Activated T-helper 2 cell treated with anti-CD3 and anti-CD28 coated beads, Interferon-gamma antibody, Interleukin-2, Interleukin-4, amounts not matched to agents 10 μg/mL and 5 μg/mL and 100 μg/mL, durations not matched to agents 14 hours and 24 hours and 36 hours (primary cell): ENCODE results near the gene GNG14. TPM values are rescaled to one million over a fixed set of nuclear protein-coding genes. Genes with fewer than 3 reads are reported as not detected.
"Not testable (repeated sequence)": the region's sequence is repeated elsewhere in the genome, so short reads cannot be mapped to it uniquely, and the experiment has no call there.

Experiments used
- DNase-seq: peaks from one replicate; pipeline ENCODE4 v3.0.0; 2021; ENCODE audit warnings: low spot score
- H3K27ac Mint-ChIP-seq: one replicate; pipeline ENCODE4 v1.8.0; 2021; ENCODE audit warnings: mixed read lengths
- H3K27me3 Mint-ChIP-seq: one replicate; pipeline ENCODE4 v1.8.0; 2021; ENCODE audit warnings: low read depth, mixed read lengths
- H3K36me3 Mint-ChIP-seq: one replicate; pipeline ENCODE4 v1.8.0; 2021; ENCODE audit warnings: low read depth, mixed read lengths
- H3K4me1 Mint-ChIP-seq: one replicate; pipeline ENCODE4 v1.8.0; 2021; ENCODE audit warnings: low read depth, mixed read lengths
- H3K4me3 Mint-ChIP-seq: one replicate; pipeline ENCODE4 v1.8.0; 2021; ENCODE audit warnings: low read depth, mild to moderate bottlenecking, moderate library complexity, mixed read lengths
- H3K9me3 Mint-ChIP-seq: one replicate; pipeline ENCODE4 v1.8.0; 2021; ENCODE audit warnings: mixed read lengths
- intact Hi-C: fragments of 100-400 bp; cut with micrococcal nuclease; formaldehyde crosslinking; loops from one replicate; pipeline ENCODE4 v1.15.1; 2023
- total RNA-seq: library from RNA; stranded (reverse); gene quantifications from 2 replicates; pipeline ENCODE4 v1.2.3, GENCODE V29; 2022

Gene GNG14
- total RNA-seq, 1 donor from 2014 or later, result not detected

DNA sequence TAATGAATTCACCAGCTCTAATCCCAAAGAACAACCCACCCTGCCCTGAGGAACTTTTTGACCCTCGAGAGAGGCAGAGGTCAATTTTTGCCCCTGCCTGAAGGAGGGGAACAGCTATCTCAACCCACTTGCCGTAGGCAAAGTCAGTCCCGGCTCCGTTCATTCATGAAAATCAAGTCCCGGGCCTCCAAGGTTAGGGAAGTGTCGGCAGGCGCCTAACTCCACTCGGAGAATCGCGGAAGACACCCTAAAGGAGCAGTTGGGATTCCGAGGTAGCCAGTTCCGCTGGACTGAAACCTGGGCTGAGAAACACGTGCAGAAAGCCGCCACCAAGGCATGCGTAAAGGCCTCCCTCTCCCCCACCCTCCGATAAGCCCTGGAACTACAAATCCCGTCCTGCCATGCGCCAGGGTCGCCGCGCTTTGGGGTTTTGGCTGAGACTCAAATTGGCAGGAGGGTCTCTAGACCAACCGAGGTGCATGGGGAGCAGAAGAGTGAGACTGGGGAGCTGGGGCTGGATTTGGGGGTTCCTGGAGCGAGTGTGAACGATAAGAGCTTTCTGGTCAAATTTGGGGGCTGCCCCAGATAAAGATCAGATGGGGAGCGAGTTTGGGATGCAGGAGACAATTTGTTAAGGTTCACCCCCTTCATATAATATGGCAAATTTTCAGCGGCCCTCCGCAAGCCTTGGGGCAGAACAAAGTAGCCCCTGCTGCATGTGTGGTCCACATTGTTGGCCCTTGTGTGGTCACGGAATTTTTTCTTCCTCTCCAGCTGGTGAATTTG lies 36.0 kb downstream of the GNG14 start, which contains the start of gene TNPO2:
Gene TNPO2, minus strand, starts transcription at position 292 of the 786 bp plus-strand sequence. CDS start 2,955 bp downstream, outside the sequence.
- peaks cover 55% of the 10 kb centered on the region for H3K36me3 Mint-ChIP-seq
- peak; percentile 69 for DNase-seq
- H3K4me1 Mint-ChIP-seq, result peaks cover 17% of the 10 kb centered on the region
- H3K27me3 Mint-ChIP-seq, result no peaks in the 10 kb centered on the region
- H3K9me3 Mint-ChIP-seq, result no peaks in the 10 kb centered on the region
- peak within 1 kb of the TSS; percentile 90 for H3K27ac Mint-ChIP-seq
- intact Hi-C loops, result loop anchor here (1.0 to 5.0 kb wide), 3 partner anchors 9 to 1632 kb away; partner anchors contain the start of genes ZNF490 and ZNF791
- H3K4me3 Mint-ChIP-seq, result peak within 1 kb of the TSS; percentile 92

DNA sequence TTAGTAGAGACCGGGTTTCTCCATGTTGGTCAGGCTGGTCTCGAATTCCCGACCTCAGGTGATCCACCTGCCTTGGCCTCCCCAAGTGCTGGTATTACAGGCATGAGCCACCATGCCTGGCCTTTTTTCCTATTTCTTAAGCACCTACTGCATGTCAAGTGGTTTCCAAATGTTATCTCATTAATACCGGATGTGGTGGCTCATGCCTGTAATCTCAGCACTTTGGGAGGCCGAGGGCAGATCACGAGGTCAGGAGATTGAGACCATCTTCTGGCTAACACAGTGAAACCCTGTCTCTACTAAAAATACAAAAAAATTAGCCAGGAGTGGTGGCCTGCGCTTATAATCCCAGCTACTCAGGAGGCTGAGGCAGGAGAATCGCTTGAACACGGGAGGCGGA lies 37.8 kb downstream of the GNG14 start:
- peak overlapping the region; percentile 17 for H3K4me3 Mint-ChIP-seq

DNA sequence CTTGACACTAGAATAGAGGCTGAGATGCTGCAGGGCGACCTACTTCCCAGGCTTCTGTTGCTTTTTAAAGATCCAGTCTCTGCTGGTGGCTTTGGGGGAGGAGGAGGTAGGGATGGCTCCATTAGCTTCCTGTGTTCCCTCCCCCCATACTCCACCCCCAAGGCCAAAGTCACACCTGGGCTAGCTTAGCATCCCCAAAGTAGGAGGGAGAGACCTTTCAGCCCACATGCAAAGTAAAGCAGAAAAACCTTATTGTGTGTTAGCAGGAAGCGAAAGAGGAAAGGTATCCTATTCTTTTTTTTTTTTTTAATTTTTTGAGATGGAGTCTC lies 39.2 kb downstream of the GNG14 start:
- no peak for DNase-seq
- no peaks in the 10 kb centered on the region for H3K27me3 Mint-ChIP-seq
- H3K27ac Mint-ChIP-seq, result peak overlapping the region; percentile 19
- intact Hi-C loops, result no loop called here
- H3K9me3 Mint-ChIP-seq, result no peaks in the 10 kb centered on the region
- peaks cover 8% of the 10 kb centered on the region for H3K4me1 Mint-ChIP-seq
- H3K4me3 Mint-ChIP-seq, result no peak overlapping the region
- peaks cover 60% of the 10 kb centered on the region for H3K36me3 Mint-ChIP-seq

More for the DNA sequence above, 37.8 kb downstream of the GNG14 start:
- DNase-seq, H3K9me3 Mint-ChIP-seq, H3K27me3 Mint-ChIP-seq, intact Hi-C loops, H3K27ac Mint-ChIP-seq: not testable (repeated sequence)
- Mint-ChIP-seq H3K4me1 (peaks cover 16% of the 10 kb centered on the region), H3K36me3 (peaks cover 60% of the 10 kb centered on the region)

DNA sequence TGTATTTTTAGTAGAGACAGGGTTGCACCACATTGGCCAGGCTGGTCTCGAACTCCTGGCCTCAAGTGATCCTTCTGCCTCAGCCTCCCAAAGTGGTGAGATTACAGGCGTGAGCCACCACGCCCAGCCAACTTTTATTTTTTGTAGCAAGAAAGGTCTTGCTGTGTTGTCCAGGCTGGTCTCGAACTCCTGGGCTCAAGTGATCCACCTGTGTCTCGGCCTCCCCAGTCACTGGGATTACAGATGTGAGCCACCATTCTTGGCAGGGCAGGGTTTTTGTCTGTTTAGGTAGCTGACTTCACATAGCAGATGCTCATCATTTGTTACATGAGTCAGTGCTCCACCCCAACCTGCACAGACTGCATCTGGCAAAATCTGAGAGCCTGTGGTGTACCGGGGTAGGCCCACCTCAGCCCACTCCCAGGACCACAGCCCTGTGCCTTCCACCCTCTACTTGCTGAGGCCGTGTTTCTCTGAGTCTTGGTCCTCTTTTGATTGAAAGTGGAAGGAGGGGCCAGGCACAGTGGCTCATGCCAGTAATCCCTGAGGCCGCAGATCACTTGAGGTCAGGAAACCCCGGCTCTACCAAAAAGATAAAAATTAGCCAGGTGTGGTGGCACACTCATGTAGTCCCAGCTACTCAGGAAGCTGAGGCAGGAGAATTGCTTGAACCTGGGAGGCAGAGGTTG lies 40.1 kb downstream of the GNG14 start:
- H3K27me3 Mint-ChIP-seq, result no peaks in the 10 kb centered on the region
- H3K9me3 Mint-ChIP-seq, result no peaks in the 10 kb centered on the region
- no peak overlapping the region for H3K27ac Mint-ChIP-seq
- H3K4me1 Mint-ChIP-seq, result peaks cover 12% of the 10 kb centered on the region
- peaks cover 59% of the 10 kb centered on the region for H3K36me3 Mint-ChIP-seq
- DNase-seq, result no peak
- intact Hi-C loops, result no loop called here
- no peak overlapping the region for H3K4me3 Mint-ChIP-seq

DNA sequence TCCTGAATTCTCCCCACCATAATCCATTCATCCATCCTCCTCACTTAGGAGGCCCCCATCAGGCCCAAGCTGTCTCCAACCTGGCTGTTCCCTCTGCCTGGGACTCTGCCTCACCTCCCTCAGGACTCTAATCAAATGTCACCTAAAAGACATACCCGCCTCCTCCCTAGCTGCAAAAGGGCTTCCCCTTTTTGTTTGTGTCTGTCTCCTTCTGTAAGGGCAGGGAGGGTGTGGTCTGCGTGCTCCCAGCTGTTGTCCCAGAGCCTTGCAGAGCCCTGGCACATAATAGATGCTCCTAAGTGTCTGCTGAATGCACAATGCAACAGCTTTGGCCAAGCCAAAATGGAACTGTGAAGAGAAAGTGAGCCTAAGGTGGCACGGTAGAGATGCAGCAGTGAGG lies 42.3 kb downstream of the GNG14 start:
- intact Hi-C loops, result loop anchor here (5.0 kb wide), 1 partner anchor 62 kb away; the partner anchor contains the start of gene JUNB

DNA sequence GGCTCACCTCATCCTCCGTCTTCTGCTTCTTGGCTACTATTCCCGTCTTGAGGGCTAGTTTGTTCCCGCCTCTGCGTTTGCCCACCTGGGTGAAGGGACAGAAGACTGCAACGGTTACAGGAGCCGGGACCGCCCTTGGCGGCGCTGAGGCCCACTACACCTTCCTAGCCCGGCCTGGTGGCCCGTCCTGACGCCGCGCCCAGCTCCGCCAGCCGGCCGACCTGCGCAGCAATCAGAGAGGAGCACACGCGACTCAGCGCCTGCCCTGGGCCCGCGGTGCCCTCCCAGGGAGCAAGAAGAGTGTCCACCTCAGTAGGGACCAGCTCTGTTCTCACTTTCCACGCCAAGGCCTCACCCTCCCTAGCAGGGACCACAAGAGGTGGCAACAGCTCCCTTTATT lies 43.5 kb downstream of the GNG14 start:
- Mint-ChIP-seq H3K9me3 (no peaks in the 10 kb centered on the region), H3K36me3 (peaks cover 60% of the 10 kb centered on the region), H3K27ac (no peak overlapping the region), H3K4me3 (no peak overlapping the region), H3K4me1 (peaks cover 13% of the 10 kb centered on the region), H3K27me3 (no peaks in the 10 kb centered on the region)
- DNase-seq, result no peak
- intact Hi-C loops, result loop anchor here (5.0 kb wide), 1 partner anchor 61 kb away; the partner anchor contains the start of gene JUNB

More for the DNA sequence above, 42.3 kb downstream of the GNG14 start:
- H3K27me3 Mint-ChIP-seq, result no peaks in the 10 kb centered on the region
- no peak for DNase-seq
- peaks cover 13% of the 10 kb centered on the region for H3K4me1 Mint-ChIP-seq
- no peak overlapping the region for H3K27ac Mint-ChIP-seq
- H3K36me3 Mint-ChIP-seq, result peaks cover 63% of the 10 kb centered on the region
- no peak overlapping the region for H3K4me3 Mint-ChIP-seq
- H3K9me3 Mint-ChIP-seq, result no peaks in the 10 kb centered on the region

DNA sequence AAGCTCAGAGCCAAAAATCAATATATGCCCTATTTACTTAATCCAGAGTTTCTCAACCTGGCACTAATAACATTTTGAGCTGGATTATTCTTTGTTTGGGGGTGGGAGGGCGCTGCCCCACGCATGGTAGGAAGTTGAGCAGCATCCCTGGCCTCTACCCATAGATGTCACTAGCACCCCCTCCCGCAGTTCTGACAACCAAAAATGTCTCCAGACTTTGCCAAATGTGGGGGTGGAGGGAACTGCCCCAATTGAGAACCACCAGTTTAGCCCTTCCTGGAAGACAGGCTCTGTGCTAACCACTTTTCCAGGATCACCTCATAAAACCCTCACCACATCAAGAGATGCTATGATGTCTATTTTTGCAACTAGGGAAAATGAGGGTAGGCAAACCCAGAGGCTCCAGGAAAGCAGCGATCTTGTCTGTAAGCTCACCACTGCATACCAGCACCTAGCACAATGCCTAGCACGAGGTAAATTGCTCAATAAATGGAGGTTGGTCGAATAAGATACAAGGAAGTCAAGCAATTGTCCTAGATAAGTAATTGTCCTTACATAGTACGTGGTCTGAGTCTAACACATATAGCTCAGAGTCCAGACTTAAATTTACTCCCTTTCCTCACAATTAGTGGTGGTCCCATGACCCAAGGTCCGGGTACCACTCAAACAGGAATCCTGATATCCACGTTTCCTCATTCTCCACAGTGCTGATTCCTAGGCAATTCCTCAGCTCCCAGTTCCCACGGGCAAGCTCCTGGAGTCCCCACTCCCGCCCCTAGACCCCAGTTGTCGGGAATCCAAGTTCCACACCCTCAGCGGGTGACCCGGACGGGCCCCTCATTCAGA lies 45.8 kb downstream of the GNG14 start:
- Mint-ChIP-seq H3K27me3 (no peaks in the 10 kb centered on the region), H3K4me1 (peaks cover 29% of the 10 kb centered on the region), H3K36me3 (peaks cover 47% of the 10 kb centered on the region), H3K9me3 (no peaks in the 10 kb centered on the region), H3K27ac (peak overlapping the region; percentile 94), H3K4me3 (peak overlapping the region; percentile 92)
- intact Hi-C loops, result loop anchor here (1.0 to 5.0 kb wide), 3 partner anchors 10 to 59 kb away; partner anchors contain the start of genes DHPS, JUNB and TNPO2
- DNase-seq, result peak; percentile 48

DNA sequence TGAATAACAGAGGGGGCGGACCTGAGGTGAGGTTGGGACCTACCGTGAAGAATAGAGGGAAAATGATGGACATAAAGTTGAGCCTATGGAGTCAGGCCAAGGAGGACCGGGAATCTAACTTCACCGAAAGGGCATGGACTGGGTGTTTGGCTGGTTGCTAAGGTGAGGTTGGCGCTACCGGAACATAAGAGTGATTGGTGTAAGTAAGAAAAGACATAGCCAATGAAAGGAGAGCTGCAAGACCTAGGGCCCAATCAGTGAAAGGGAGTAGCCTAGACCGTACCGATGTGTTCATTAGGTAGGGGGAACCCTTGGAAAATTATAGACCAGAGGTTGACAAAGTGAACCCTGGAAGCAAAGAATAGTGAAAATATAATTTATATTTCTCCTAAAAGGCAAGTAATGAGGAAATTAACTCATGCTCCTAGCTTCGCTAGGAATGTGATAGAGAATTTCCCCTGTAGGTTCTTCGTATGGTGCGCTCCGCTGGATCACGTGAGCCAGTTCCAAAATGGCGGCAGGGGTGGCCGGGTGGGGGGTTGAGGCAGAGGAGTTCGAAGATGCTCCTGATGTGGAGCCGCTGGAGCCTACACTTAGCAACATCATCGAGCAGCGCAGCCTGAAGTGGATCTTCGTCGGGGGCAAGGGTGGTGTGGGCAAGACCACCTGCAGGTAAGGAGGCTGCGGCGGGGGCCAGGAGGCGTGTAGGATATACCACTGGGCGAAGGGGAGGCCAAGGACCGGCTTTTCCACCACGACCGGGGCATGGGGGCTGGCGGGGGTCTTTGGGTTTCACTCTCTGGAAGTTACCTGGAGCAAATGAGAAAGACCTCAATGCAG lies 49.4 kb downstream of the GNG14 start, which contains the start of gene GET3:
Gene GET3, plus strand, starts transcription at position 503 of the 840 bp plus-strand sequence. Its CDS starts 9 bp downstream, at position 512.
- DNase-seq, result peak; percentile 78
- H3K9me3 Mint-ChIP-seq, result no peaks in the 10 kb centered on the region
- H3K27me3 Mint-ChIP-seq, result no peaks in the 10 kb centered on the region
- H3K27ac Mint-ChIP-seq, result peak within 1 kb of the TSS; percentile 78
- H3K36me3 Mint-ChIP-seq, result peaks cover 29% of the 10 kb centered on the region
- intact Hi-C loops, result loop anchor here (1.0 kb wide), 1 partner anchor 201 kb away; the partner anchor contains the start of gene CALR
- peaks cover 27% of the 10 kb centered on the region for H3K4me1 Mint-ChIP-seq
- H3K4me3 Mint-ChIP-seq, result peak within 1 kb of the TSS; percentile 98

DNA sequence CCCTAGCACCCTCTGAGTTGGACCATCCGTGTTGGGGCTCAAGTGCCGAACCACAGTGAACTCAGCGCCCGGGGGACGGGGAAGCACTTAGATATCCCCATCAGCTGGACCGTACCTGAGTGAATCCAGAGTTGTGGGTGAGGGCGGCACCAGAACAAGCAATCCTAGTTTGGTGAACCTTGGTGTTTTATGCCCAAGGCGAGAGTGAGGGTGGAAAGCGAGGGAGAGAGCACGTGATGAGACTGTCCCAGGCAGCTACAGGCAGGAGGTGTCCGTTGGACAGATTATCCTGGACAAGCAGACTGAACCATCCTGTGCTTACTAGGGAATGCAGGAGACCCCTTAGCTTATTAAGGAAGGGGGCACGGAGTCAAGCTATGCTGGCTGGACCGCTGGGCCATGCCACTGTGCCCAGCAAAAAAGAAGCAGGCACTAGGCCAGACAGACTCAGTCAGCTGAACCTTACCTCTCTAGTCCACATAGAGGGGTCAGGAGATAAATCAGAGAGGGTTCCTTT lies 50.1 kb downstream of the GNG14 start:
- Mint-ChIP-seq H3K4me3 (peak overlapping the region; percentile 98), H3K27ac (peak overlapping the region; percentile 78), H3K9me3 (no peaks in the 10 kb centered on the region), H3K27me3 (no peaks in the 10 kb centered on the region), H3K4me1 (peaks cover 25% of the 10 kb centered on the region), H3K36me3 (peaks cover 30% of the 10 kb centered on the region)
- intact Hi-C loops, result loop anchor here (1.0 kb wide), 1 partner anchor 200 kb away; the partner anchor contains the start of gene CALR
- DNase-seq, result no peak
